ENCODE results near the gene TTC28. TPM values are rescaled to one million over a fixed set of nuclear protein-coding genes. Genes with fewer than 3 reads are reported as not detected.

The TTC28 gene
- total RNA-seq, 3 donors from 2014 or later: 9.6 to 32.3 (median 13.2) TPM

GRCh38 chr22:28381429-28382167 is 298.0 kb downstream of the TTC28 start:
- intact Hi-C loops (cut with DNase I, micrococcal nuclease): no loop called here
- ATAC-seq (no peak), DNase-seq (no peak)
- Histone ChIP-seq H3K36me3 (ENCODE audit: low read depth) (no peaks in the 10 kb centered on the region), H3K4me3 (no peak overlapping the region), H3K4me1 (ENCODE audit: low read depth) (no peaks in the 10 kb centered on the region), H3K9me3 (no peaks in the 10 kb centered on the region)
- TF ChIP-seq, protein P1, sequence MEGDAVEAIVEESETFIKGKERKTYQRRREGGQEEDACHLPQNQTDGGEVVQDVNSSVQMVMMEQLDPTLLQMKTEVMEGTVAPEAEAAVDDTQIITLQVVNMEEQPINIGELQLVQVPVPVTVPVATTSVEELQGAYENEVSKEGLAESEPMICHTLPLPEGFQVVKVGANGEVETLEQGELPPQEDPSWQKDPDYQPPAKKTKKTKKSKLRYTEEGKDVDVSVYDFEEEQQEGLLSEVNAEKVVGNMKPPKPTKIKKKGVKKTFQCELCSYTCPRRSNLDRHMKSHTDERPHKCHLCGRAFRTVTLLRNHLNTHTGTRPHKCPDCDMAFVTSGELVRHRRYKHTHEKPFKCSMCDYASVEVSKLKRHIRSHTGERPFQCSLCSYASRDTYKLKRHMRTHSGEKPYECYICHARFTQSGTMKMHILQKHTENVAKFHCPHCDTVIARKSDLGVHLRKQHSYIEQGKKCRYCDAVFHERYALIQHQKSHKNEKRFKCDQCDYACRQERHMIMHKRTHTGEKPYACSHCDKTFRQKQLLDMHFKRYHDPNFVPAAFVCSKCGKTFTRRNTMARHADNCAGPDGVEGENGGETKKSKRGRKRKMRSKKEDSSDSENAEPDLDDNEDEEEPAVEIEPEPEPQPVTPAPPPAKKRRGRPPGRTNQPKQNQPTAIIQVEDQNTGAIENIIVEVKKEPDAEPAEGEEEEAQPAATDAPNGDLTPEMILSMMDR (IDR thresholded peaks at IDR 0.05): no peak

- Histone ChIP-seq H3K4me3 (no peak overlapping the region), H3K9me3 (no peaks in the 10 kb centered on the region), H3K36me3 (ENCODE audit: low read depth) (no peaks in the 10 kb centered on the region), H3K4me1 (ENCODE audit: low read depth) (no peaks in the 10 kb centered on the region)
- intact Hi-C loops (cut with DNase I, micrococcal nuclease): no loop called here
- ATAC-seq: no peak
- TF ChIP-seq, protein P1 (IDR thresholded peaks at IDR 0.05): no peak
- no peak for DNase-seq
Measured at GRCh38 chr22:28379951-28380350, 299.7 kb downstream of the TTC28 start.

DNA sequence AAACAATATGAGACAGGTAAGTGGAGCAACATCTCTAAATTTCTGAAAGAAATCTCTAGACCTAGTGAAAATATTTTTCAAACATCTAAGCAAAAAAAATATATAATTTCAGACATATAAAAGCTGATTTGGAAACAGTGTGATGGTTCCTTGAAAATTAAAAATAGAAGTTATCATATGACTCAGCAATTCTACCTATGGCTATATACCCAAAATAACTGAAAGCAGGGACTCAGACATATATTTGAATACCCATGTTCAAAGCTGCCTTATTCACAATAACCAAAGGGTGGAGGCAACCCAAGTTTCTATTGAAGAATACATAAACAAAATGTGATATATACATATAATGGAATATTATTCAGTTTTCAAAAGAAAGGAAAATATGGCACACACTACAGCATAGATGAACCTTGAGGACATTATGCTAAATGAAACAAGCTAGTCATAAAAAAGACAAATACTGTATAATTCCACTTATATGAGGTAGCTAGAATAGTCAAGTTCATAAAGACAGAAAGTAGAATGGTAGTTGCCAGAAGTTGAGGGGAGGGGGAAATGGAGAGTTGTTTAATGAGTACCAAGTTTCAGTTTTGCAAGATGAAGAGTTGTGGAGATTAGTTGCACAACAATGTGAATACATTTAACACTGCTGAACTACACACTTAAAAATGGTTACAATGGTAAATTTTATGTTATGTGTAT is 300.4 kb downstream of the TTC28 start:
- Histone ChIP-seq H3K4me1 (ENCODE audit: low read depth) (no peaks in the 10 kb centered on the region), H3K4me3 (no peak overlapping the region), H3K36me3 (ENCODE audit: low read depth) (no peaks in the 10 kb centered on the region), H3K9me3 (no peaks in the 10 kb centered on the region)
- TF ChIP-seq, protein P1 (IDR thresholded peaks at IDR 0.05): no peak
- ATAC-seq (no peak), DNase-seq (no peak)
- intact Hi-C loops (cut with DNase I, micrococcal nuclease): no loop called here

- DNase-seq (no peak), ATAC-seq (no peak)
- TF ChIP-seq, protein P1 (IDR thresholded peaks at IDR 0.05): no peak
- Histone ChIP-seq H3K4me1 (ENCODE audit: low read depth) (no peaks in the 10 kb centered on the region), H3K36me3 (ENCODE audit: low read depth) (no peaks in the 10 kb centered on the region), H3K9me3 (no peaks in the 10 kb centered on the region), H3K4me3 (no peak overlapping the region)
- intact Hi-C loops (cut with DNase I, micrococcal nuclease): no loop called here
Measured at GRCh38 chr22:28375761-28376534, 303.7 kb downstream of the TTC28 start.

- Histone ChIP-seq H3K9me3 (no peaks in the 10 kb centered on the region), H3K4me3 (no peak overlapping the region), H3K36me3 (ENCODE audit: low read depth) (no peaks in the 10 kb centered on the region), H3K4me1 (ENCODE audit: low read depth) (no peaks in the 10 kb centered on the region)
- intact Hi-C loops (cut with DNase I, micrococcal nuclease): no loop called here
- TF ChIP-seq, protein P1 (IDR thresholded peaks at IDR 0.05): no peak
- DNase-seq (no peak), ATAC-seq (no peak)
Measured at GRCh38 chr22:28373831-28374230, 305.8 kb downstream of the TTC28 start.

All from mucosa of descending colon (tissue), 3 donors.